ENCODE results near the gene STARD13. TPM values are rescaled to one million over a fixed set of nuclear protein-coding genes. Genes with fewer than 3 reads are reported as not detected.

The STARD13 gene
- total RNA-seq, 1 experiment from 2014 or later = 35.1 TPM

- no peak overlapping the region for H3K27ac ChIP-seq
- H3K9me3 ChIP-seq (replicated peaks) = no peaks in the 10 kb centered on the region
- H3K27me3 ChIP-seq = no peaks in the 10 kb centered on the region
- H3K4me3 ChIP-seq = no peak overlapping the region
- DNase-seq = no peak
- peaks cover 4% of the 10 kb centered on the region; the same call in 1 of the 2 replicates for H3K36me3 ChIP-seq
- peaks cover 8% of the 10 kb centered on the region for H3K4me1 ChIP-seq
Measured at GRCh38 chr13:33287142-33287882, 1.8 kb upstream of the STARD13 start.

GRCh38 chr13:33286128-33286527 lies 573 bp upstream of the STARD13 start:
- DNase-seq = peak; percentile 22 to 47
- H3K27me3 ChIP-seq = no peaks in the 10 kb centered on the region

GRCh38 chr13:33284916-33285315 lies 639 bp downstream of the STARD13 start:
- Histone ChIP-seq H3K4me3 (peak overlapping the region; percentile 63), H3K9me3 (replicated peaks) (no peaks in the 10 kb centered on the region), H3K27me3 (no peaks in the 10 kb centered on the region), H3K36me3 (peaks cover 9% of the 10 kb centered on the region), H3K4me1 (peaks cover 12% of the 10 kb centered on the region), H3K27ac (peak overlapping the region; percentile 74)
- peak in 1 of 2 experiments; percentile 39 for DNase-seq

More at GRCh38 chr13:33286128-33286527, 573 bp upstream of the STARD13 start:
- Histone ChIP-seq H3K36me3 (peaks cover 9% of the 10 kb centered on the region), H3K9me3 (replicated peaks) (no peaks in the 10 kb centered on the region), H3K4me3 (peak overlapping the region; percentile 63), H3K27ac (peak overlapping the region; percentile 74), H3K4me1 (peaks cover 8% of the 10 kb centered on the region)

- Histone ChIP-seq H3K9me3 (replicated peaks) (no peaks in the 10 kb centered on the region), H3K27ac (no peak overlapping the region), H3K36me3 (peaks cover 14% of the 10 kb centered on the region), H3K27me3 (no peaks in the 10 kb centered on the region), H3K4me3 (peak overlapping the region; percentile 63), H3K4me1 (peaks cover 13% of the 10 kb centered on the region)
- DNase-seq = no peak
Measured at GRCh38 chr13:33284031-33284430, 1.5 kb downstream of the STARD13 start.

- Histone ChIP-seq H3K27ac (no peak overlapping the region), H3K27me3 (no peaks in the 10 kb centered on the region), H3K9me3 (replicated peaks) (no peaks in the 10 kb centered on the region), H3K4me3 (no peak overlapping the region), H3K36me3 (peaks cover 16% of the 10 kb centered on the region), H3K4me1 (peaks cover 13% of the 10 kb centered on the region)
- DNase-seq = no peak
Measured at GRCh38 chr13:33283195-33283911, 2.2 kb downstream of the STARD13 start.

- Histone ChIP-seq H3K27ac (no peak overlapping the region), H3K4me1 (peaks cover 13% of the 10 kb centered on the region), H3K9me3 (replicated peaks) (no peaks in the 10 kb centered on the region), H3K36me3 (peaks cover 16% of the 10 kb centered on the region), H3K4me3 (no peak overlapping the region), H3K27me3 (no peaks in the 10 kb centered on the region)
- DNase-seq = no peak
Measured at GRCh38 chr13:33281951-33282595, 3.5 kb downstream of the STARD13 start.

- no peaks in the 10 kb centered on the region for H3K9me3 ChIP-seq (replicated peaks)
- H3K36me3 ChIP-seq = peaks cover 23% of the 10 kb centered on the region
- H3K27me3 ChIP-seq = no peaks in the 10 kb centered on the region
- no peak for DNase-seq
- no peak overlapping the region for H3K4me3 ChIP-seq
- H3K4me1 ChIP-seq = peaks cover 8% of the 10 kb centered on the region
- no peak overlapping the region for H3K27ac ChIP-seq
Measured at GRCh38 chr13:33280923-33281322, 4.6 kb downstream of the STARD13 start.

- H3K9me3 ChIP-seq (replicated peaks) = no peaks in the 10 kb centered on the region
- H3K27me3 ChIP-seq = no peaks in the 10 kb centered on the region
- H3K4me3 ChIP-seq = no peak overlapping the region
- peaks cover 8% of the 10 kb centered on the region for H3K4me1 ChIP-seq
- peaks cover 25% of the 10 kb centered on the region for H3K36me3 ChIP-seq
- no peak for DNase-seq
- no peak overlapping the region for H3K27ac ChIP-seq
Measured at GRCh38 chr13:33280279-33280905, 5.2 kb downstream of the STARD13 start.

GRCh38 chr13:33279414-33280278 lies 5.9 kb downstream of the STARD13 start:
- Histone ChIP-seq H3K9me3 (replicated peaks) (no peaks in the 10 kb centered on the region), H3K4me3 (no peak overlapping the region), H3K27me3 (no peaks in the 10 kb centered on the region), H3K27ac (no peak overlapping the region), H3K4me1 (peaks cover 15% of the 10 kb centered on the region), H3K36me3 (peaks cover 25% of the 10 kb centered on the region)
- peak in 1 of 2 experiments; percentile 23 for DNase-seq

- peaks cover 25% of the 10 kb centered on the region for H3K36me3 ChIP-seq
- no peaks in the 10 kb centered on the region for H3K9me3 ChIP-seq (replicated peaks)
- no peak overlapping the region for H3K27ac ChIP-seq
- DNase-seq = no peak
- peaks cover 16% of the 10 kb centered on the region for H3K4me1 ChIP-seq
- H3K4me3 ChIP-seq = no peak overlapping the region
- H3K27me3 ChIP-seq = no peaks in the 10 kb centered on the region
Measured at GRCh38 chr13:33278913-33279312, 6.6 kb downstream of the STARD13 start.

GRCh38 chr13:33277946-33278345 lies 7.6 kb downstream of the STARD13 start:
- Histone ChIP-seq H3K4me3 (no peak overlapping the region), H3K9me3 (replicated peaks) (no peaks in the 10 kb centered on the region), H3K27ac (no peak overlapping the region), H3K36me3 (peaks cover 25% of the 10 kb centered on the region), H3K27me3 (no peaks in the 10 kb centered on the region), H3K4me1 (peaks cover 16% of the 10 kb centered on the region)
- DNase-seq = no peak

GRCh38 chr13:33277037-33277740 lies 8.4 kb downstream of the STARD13 start:
- Histone ChIP-seq H3K4me1 (peaks cover 16% of the 10 kb centered on the region), H3K36me3 (peaks cover 25% of the 10 kb centered on the region), H3K27ac (no peak overlapping the region), H3K9me3 (replicated peaks) (no peaks in the 10 kb centered on the region), H3K4me3 (no peak overlapping the region), H3K27me3 (no peaks in the 10 kb centered on the region)
- DNase-seq = no peak

GRCh38 chr13:33276570-33276969 lies 9.0 kb downstream of the STARD13 start:
- Histone ChIP-seq H3K36me3 (peaks cover 21% of the 10 kb centered on the region; the same call in 1 of the 2 replicates), H3K9me3 (replicated peaks) (no peaks in the 10 kb centered on the region), H3K4me3 (no peak overlapping the region), H3K4me1 (peaks cover 16% of the 10 kb centered on the region), H3K27ac (no peak overlapping the region), H3K27me3 (no peaks in the 10 kb centered on the region)
- DNase-seq = no peak

Data from SJCRH30 (cell line).